GM21786 (cell line): Measurements from ENCODE around the gene GPR45.
A peak's percentile ranks its signal among the peaks of the same experiment; 100 is the strongest.
"Not testable (repeated sequence)": the region's sequence is repeated elsewhere in the genome, so short reads cannot be mapped to it uniquely, and the experiment has no call there.

Source experiments
- ATAC-seq: cut with Tn5 transposase; IDR thresholded peaks from one replicate; pipeline ENCODE4 v1.9.1; 2021; ENCODE audit not compliant: unreplicated experiment

GPR45 gene

GRCh38 chr2:105241443-105241842, at the start of gene GPR45:
Gene GPR45 (plus strand): TSS chr2:105241743. CDS start chr2:105241859, 116 bp downstream.
- no peak for ATAC-seq

GRCh38 chr2:105194022-105194675, 47.4 kb upstream of the GPR45 start:
- no peak for ATAC-seq

- no peak for ATAC-seq
Measured at GRCh38 chr2:105196651-105197050, 44.9 kb upstream of the GPR45 start.

DNA sequence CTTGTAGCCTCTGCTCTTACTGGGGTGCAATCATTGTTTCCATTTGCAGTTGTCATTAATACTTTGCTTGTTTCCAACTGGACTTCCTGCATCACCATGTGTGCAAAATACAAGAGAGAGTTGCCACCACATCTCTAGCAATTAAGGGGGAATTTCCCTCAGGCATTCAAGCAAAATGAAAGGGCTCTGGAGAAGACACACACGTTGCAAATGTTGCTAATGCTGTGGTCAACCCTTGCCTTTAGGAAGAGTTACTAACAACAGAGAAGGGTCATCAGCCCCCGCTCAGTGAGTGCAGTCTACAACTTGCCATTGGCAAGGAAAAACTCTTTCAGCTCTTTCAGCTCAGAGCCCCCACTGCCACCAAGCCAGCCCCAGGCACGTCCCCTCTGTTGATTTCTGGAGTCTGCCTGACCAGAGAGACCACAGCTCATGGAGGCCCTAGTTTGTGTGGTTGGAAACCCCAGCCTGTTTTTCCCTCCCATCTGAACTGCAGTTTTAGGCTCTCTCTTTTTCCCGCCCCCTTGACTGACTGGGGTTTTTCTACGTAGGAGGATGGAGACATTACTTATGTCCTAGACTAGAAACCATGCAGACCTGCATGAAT, 25.9 kb upstream of the GPR45 start:
- ATAC-seq = peak; percentile 48

DNA sequence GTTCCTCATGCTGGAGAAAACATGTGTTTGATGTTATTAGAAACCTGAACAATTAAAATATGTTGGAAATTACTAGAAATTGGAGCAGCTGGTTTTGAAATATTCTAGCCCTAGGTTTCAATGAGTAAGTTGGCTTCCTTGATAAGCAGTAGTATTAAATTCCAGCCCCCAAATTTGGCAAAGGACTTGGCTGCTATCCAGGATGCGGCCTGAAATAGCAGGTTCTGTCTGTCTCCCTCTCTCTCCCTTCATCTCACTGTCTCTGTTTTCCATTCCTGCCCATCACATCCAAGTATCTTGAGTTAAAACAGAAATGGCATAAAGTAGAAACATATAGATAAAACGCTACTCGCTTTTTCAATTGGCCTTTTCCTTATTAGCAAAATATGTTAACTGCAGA, 20.9 kb upstream of the GPR45 start:
- no peak for ATAC-seq

GRCh38 chr2:105224444-105224843, 17.1 kb upstream of the GPR45 start:
- no peak for ATAC-seq

DNA sequence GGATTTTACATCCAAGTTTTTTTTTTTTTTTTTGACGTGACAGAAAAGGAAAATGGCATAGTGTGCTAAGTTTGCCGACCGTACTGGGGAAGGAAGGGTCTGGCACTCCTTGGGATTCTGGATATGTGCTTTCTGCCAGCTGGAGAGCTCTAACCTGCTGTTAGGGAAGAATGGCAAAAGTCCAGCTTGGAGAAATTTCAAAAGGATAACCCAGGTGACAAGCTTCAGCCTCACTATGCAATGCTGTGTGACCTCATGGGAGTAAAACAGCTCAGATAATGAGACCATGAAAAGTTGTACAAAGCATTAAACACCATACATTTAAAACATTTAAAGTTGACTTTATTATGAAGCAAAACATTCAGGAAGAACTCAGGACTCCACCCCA, 10.3 kb upstream of the GPR45 start:
- no peak for ATAC-seq

DNA sequence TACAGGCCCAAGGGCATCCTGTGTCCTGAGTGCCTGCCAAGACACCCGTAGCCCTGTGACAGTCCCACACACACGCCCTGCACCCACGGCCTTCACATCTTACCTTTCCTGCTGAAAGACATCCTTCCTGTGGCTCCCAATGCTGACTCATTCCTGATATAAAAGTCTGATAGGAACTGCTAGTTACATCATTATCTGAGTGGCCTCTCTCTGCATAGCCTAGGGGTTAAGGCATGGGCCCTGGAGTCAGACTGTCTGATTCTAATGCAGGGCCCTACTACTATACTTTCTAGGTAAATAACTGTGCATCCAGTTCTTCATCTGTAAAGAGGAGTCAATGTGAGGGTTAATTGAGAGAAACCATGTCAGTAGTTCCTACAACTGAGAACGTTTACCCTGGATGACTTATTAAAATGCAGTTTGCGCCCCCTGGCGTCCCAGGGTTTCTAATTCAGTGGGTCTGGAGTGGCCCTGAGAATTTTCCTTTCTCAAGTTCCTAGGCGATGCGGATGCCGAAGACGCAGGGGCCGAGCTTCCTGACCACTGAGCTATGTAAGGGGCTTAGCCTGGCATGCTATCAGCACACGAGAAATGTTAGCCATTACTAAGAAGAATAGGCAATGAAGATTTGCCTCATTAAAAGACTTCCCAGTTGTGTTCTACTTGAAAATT, 6.0 kb upstream of the GPR45 start:
- ATAC-seq = peak; percentile 65

DNA sequence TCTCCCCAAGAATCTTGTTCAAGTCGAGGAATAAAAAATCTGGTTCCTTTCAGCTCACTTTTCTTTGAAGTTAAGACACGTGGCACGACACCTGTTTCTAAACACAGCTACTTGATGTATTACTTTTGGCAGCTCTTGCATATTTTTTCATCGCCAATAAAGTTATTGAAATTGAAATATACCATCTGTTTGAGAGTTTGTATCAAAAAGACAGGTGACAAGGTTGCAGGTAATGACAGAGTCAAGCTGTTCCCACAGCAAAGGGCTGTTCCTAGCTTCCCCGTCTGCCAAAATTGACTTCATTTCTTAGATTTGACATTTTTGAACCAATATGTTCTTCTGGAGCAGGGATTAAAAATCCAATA, 5.5 kb upstream of the GPR45 start:
- no peak for ATAC-seq

DNA sequence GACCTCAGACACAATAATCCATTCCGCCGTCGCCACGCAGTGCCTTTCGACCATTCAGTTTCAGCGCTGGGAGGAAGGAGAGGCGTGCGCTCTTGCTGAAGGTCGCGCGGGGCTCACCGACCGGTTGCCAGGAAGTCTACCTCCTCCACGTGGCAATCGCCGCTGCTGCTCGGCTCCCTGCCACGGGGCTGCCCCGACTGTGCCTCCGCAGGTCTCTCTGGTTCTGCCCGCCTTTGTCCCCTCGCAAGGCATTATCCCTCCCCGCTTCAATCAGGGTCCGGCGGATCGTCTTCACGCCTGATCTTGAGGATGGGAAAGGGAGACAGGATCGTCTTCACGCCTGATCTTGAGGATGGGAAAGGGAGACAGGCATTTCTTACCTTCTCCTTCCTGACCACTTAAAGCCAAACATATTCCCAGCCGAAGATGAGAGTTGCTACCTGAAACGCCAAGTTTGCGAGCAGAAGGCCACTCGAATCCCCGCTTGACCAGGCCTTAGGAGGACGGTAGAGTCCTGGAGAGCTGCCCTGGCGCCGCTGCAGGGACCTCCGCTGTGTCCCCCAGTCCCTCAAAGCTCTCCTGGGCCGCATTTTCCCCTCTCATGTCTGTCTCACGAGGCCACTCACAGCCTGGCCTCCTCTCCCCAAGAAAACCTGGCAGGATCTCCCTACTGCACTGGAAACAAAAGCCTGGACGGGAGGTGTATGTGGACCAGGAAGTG, 4.3 kb upstream of the GPR45 start:
- no peak for ATAC-seq

DNA sequence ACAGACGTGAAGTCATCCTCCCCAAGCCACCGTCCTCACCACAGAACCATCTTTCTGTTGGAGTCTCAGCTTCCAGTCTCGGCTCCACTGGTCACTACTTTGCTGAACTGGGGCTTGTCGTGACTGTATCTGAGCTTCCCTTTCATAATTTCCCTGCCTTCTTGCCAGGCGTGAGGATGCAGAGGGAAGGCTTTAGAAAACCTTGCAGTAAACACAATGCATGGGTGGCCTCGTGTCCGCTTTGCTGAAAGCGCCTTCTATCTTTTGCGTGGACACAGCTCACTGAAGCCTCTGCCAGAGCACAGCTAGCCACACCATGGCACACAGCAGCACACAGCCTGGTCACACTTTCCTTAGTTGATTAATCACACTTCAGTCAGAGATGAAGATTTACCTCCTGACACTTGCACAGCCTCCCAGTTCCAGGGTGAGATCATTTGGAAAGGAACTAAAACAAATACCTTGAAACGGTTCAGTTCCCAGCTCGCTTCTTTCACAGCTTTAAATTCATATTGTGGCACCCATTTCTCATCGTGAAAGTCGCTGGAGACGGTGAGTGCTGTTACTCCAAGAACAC, 2.8 kb upstream of the GPR45 start:
- no peak for ATAC-seq

DNA sequence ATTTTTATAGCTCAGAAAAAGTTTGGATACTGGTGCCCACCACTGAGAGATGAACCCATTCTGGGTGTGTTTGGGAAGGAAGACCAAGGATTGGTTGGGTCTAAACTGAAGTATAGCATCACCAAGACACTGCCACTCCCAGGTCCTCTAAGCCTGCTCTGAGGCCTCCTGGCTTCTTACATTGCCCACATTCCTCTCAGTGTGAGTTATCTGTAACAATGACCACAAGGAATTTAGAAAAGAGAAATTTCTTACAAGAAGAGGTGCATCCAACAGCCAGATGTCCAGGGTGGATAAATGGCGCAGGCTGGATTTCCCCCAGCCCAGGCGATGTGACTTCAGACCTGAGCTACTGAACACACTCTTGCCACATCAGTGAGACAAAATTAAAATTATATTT, 1.6 kb upstream of the GPR45 start:
- ATAC-seq = no peak

GRCh38 chr2:105242286-105242993, 897 bp downstream of the GPR45 start:
- ATAC-seq = no peak

DNA sequence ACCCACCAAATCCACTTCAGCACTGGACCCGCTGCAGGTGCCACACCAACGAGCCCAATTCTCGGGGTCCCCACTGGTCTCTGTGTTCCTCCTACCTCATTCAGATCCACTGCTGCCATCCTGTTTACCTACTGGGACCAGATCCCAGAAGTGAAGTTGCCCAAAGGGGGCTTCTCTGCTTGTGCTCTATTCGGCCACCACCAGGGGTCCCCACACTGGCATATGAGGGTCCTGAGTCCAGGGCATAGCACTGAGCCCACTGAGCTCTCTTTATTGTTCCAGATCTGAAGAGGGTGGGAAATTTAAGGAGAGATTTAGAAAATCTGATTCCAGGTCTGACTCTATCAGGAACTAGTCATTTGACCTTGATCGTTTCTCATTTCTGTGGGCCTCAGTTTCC, 2.4 kb downstream of the GPR45 start:
- ATAC-seq = no peak

GRCh38 chr2:105244451-105244850, 2.9 kb downstream of the GPR45 start:
- ATAC-seq = no peak

GRCh38 chr2:105248316-105249070, 7.0 kb downstream of the GPR45 start:
- no peak for ATAC-seq

- no peak for ATAC-seq
Measured at GRCh38 chr2:105249181-105249580, 7.6 kb downstream of the GPR45 start.

DNA sequence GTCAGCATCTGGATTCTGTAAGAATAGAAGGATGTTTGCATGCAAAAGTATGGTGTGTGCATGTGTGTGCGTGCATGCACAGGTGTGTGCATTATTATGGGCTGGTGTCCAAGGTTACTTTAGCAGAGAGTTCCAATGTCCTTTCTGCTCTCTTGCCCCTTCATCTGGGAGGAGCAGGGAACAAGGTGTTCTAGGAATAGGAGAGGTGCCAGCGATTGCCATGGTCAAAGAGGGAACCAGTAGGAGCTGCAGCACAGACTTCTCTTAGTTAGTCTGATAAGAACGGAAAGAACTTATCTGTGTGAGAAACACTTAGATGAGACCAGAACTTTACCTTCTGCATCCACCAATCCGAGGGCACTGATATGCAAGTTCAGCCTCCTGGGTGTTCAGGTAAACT, 8.3 kb downstream of the GPR45 start:
- no peak for ATAC-seq

DNA sequence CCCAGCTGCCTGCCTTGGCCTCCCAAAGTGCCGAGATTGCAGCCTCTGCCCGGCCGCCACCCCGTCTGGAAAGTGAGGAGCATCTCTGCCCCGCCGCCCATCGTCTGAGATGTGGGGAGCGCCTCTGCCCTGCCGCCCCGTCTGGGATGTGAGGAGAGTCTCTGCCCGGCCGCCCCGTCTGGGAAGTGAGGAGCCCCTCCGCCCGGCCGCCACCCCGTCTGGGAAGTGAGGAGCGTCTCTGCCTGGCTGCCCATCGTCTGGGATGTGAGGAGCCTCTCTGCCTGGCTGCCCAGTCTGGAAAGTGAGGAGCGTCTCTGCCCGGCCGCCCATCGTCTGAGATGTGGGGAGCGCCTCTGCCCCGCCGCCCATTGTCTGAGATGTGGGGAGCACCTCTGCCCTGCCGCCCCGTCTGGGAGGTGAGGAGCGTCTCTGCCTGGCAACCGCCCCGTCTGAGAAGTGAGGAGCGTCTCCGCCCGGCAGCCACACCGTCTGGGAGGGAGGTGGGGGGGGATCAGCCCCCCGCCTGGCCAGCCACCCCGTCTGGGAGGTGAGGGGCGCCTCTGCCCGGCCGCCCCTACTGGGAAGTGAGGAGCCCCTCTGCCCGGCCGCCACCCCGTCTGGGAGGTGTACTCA, 9.6 kb downstream of the GPR45 start:
- not testable (repeated sequence) for ATAC-seq

DNA sequence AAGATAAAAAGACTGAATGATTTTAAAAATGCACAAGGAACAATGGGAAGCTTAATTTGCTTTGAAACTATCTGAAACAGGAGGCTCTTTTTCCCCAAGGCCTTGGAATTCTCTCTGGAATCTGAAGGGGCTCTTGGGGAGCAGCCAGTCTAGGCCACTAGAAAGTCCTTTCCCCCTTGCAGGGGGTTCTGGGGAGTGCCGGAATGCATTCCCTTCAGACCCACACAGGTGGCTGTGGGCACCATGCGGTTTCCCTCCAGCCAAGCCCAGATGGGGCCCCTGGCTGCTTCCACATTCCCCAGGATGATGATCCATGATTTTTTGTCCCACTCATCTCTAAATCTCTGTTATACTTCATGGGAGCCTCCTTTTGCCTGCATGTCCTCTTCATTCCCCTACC, 10.7 kb downstream of the GPR45 start:
- no peak for ATAC-seq
